ENCODE results near the gene CACNA1B. TPM values are rescaled to one million over a fixed set of nuclear protein-coding genes. Genes with fewer than 3 reads are reported as not detected.

The CACNA1B gene
- total and polyA plus RNA-seq, 8 donors = 0.16 to 1.3 (median 0.31) TPM

GRCh38 chr9:137924169-137924568 lies 46.6 kb downstream of the CACNA1B start:
- no peaks in the 10 kb centered on the region for H3K36me3 ChIP-seq
- intact Hi-C loops (cut with DNase I) = no loop called here
- no peak for FAIRE-seq

GRCh38 chr9:137924761-137925369 lies 47.3 kb downstream of the CACNA1B start:
- Histone ChIP-seq H3K4me1 (no peaks in the 10 kb centered on the region), H3K27me3 (peaks cover 0 to 8% (median 0%) of the 10 kb centered on the region in 4 donors), H3K36me3 (no peaks in the 10 kb centered on the region), H3K4me3 (no peak overlapping the region), H3K9me3 (no peaks in the 10 kb centered on the region), H3K27ac (no peak overlapping the region)
- intact Hi-C loops (cut with DNase I) = no loop called here
- no peak for ATAC-seq
- no peak for TF ChIP-seq CTCF (IDR thresholded peaks at IDR 0.05)
- FAIRE-seq = no peak
- no peak for DNase-seq
- WGBS, 2 donors = 58 to 62% methylated on average over 9 of the region's 9 CpGs

More at GRCh38 chr9:137924169-137924568, 46.6 kb downstream of the CACNA1B start:
- Histone ChIP-seq H3K27ac (no peak overlapping the region), H3K4me3 (no peak overlapping the region), H3K9me3 (no peaks in the 10 kb centered on the region), H3K27me3 (peaks cover 0 to 8% (median 0%) of the 10 kb centered on the region in 4 donors), H3K4me1 (no peaks in the 10 kb centered on the region)
- TF ChIP-seq CTCF (IDR thresholded peaks at IDR 0.05) = no peak
- WGBS, 2 donors = 28 to 38% methylated on average over 2 of the region's 2 CpGs
- no peak for ATAC-seq
- DNase-seq = no peak

GRCh38 chr9:137943655-137944054 lies 66.1 kb downstream of the CACNA1B start:
- 84 to 87% methylated on average over 5 of the region's 5 CpGs for WGBS, 2 donors
- Histone ChIP-seq H3K27ac (no peak overlapping the region), H3K36me3 (no peaks in the 10 kb centered on the region), H3K9me3 (no peaks in the 10 kb centered on the region), H3K4me3 (no peak overlapping the region), H3K27me3 (no peaks in the 10 kb centered on the region), H3K4me1 (no peaks in the 10 kb centered on the region)
- intact Hi-C loops (cut with DNase I) = no loop called here
- DNase-seq (no peak), ATAC-seq (no peak), FAIRE-seq (no peak)
- no peak for TF ChIP-seq CTCF (IDR thresholded peaks at IDR 0.05)

GRCh38 chr9:137945581-137945980 lies 68.0 kb downstream of the CACNA1B start:
- WGBS, 2 donors = 83 to 92% methylated on average over 4 of the region's 4 CpGs
- FAIRE-seq (no peak), DNase-seq (no peak), ATAC-seq (no peak)
- Histone ChIP-seq H3K27me3 (no peaks in the 10 kb centered on the region), H3K9me3 (no peaks in the 10 kb centered on the region), H3K27ac (no peak overlapping the region), H3K4me3 (no peak overlapping the region), H3K4me1 (no peaks in the 10 kb centered on the region), H3K36me3 (no peaks in the 10 kb centered on the region)
- TF ChIP-seq CTCF (IDR thresholded peaks at IDR 0.05) = no peak
- intact Hi-C loops (cut with DNase I) = no loop called here

GRCh38 chr9:137946993-137947392 lies 69.4 kb downstream of the CACNA1B start:
- TF ChIP-seq CTCF (IDR thresholded peaks at IDR 0.05) = no peak
- ATAC-seq (no peak), DNase-seq (no peak), FAIRE-seq (no peak)
- no peaks in the 10 kb centered on the region for H3K36me3 ChIP-seq
- no peak overlapping the region for H3K27ac ChIP-seq
- no peak overlapping the region for H3K4me3 ChIP-seq
- H3K9me3 ChIP-seq = no peaks in the 10 kb centered on the region
- H3K4me1 ChIP-seq = no peaks in the 10 kb centered on the region
- 54 to 67% methylated on average over 2 of the region's 2 CpGs for WGBS, 2 donors
- intact Hi-C loops (cut with DNase I) = no loop called here
- no peaks in the 10 kb centered on the region for H3K27me3 ChIP-seq

Data from pancreas (tissue), 10 donors.